ACC112 (cell line): Measurements from ENCODE around the gene DENND5B.
"Not testable (repeated sequence)": the region's sequence is repeated elsewhere in the genome, so short reads cannot be mapped to it uniquely, and the experiment has no call there.

Experiments used
- H2AFZ ChIP-seq: fragments of 200-600 bp; sonication (generic); one replicate; pipeline ENCODE4 v1.6.0; 2017; ENCODE audit warnings: antibody characterized with exemption, low read length; ENCODE audit not compliant: unreplicated experiment
- H3K27ac ChIP-seq: fragments of 200-600 bp; sonication (generic); 2 replicates; pipeline ENCODE4 v1.5.1; 2014; ENCODE audit warnings: low read depth, mild to moderate bottlenecking, antibody characterized with exemption, low read length, moderate library complexity
- H3K27me3 ChIP-seq: fragments of 200-600 bp; sonication (generic); 2 replicates; pipeline ENCODE4 v1.6.1; 2014; ENCODE audit warnings: mild to moderate bottlenecking, antibody characterized with exemption, low read length, moderate library complexity, mixed read lengths; ENCODE audit not compliant: insufficient read depth
- H3K36me3 ChIP-seq: fragments of 200-600 bp; sonication (generic); 2 replicates; pipeline ENCODE4 v1.6.1; 2016; ENCODE audit warnings: mild to moderate bottlenecking, antibody characterized with exemption, low read length, moderate library complexity, mixed read lengths; ENCODE audit not compliant: insufficient read depth
- H3K4me1 ChIP-seq: fragments of 200-600 bp; sonication (generic); one replicate; pipeline ENCODE4 v1.6.1; 2016; ENCODE audit warnings: low read length, mixed read lengths; ENCODE audit not compliant: insufficient read depth, unreplicated experiment, control insufficient read depth
- H3K4me3 ChIP-seq: fragments of 200-600 bp; sonication (generic); 2 replicates; pipeline ENCODE4 v1.5.1; 2014; ENCODE audit warnings: mild to moderate bottlenecking, low read depth, low read length
- H3K79me2 ChIP-seq: fragments of 200-600 bp; sonication (generic); one replicate; pipeline ENCODE4 v1.6.0; 2016; ENCODE audit warnings: low read length; ENCODE audit not compliant: control insufficient read depth, unreplicated experiment, insufficient read depth

DENND5B gene

DNA sequence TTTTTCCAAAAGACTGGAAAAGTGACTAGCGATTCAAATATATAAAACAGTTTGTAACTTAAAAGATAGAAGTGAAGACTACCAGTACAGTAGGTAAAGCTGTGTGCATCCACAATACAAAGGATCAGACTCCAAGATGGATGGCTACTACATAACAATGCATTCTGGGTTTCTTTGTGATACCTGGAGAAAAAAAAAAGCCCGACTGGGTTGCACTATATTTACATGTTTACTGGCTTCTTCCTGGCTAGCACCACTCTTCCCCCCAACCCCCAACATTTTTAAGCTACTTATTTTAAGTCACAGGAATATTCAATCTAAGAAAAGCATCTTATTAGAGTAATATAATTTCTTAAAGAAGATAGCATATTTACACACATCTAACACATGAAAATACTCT lies 203.9 kb downstream of the DENND5B start:
- H3K4me3 ChIP-seq, result no peak overlapping the region
- no peaks in the 10 kb centered on the region for H3K79me2 ChIP-seq
- no peak overlapping the region for H2AFZ ChIP-seq
- H3K36me3 ChIP-seq, result no peaks in the 10 kb centered on the region
- no peaks in the 10 kb centered on the region for H3K27me3 ChIP-seq
- H3K4me1 ChIP-seq, result no peaks in the 10 kb centered on the region
- H3K27ac ChIP-seq, result no peak overlapping the region

DNA sequence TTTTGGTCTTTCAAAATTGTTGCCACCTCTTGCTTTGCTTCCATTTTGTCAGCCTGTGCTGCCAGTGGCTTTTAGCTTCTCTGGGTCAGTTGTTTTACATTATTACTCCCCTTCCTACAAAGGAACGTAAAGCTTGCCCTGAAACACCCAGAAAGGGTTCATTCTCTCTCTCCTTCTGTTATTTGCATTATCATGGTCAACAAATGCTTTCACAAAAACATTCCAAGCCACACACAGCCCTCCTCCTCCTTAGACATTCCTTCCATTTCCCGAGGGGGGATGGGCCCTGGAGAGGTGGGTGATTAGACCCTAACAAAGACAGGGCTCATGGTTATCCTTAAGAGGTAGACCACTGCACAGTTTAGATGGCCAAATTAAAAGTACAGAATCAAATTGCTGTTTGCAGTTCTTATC lies 204.6 kb downstream of the DENND5B start:
- no peaks in the 10 kb centered on the region for H3K27me3 ChIP-seq
- H3K27ac ChIP-seq, result no peak overlapping the region
- H3K79me2 ChIP-seq, result no peaks in the 10 kb centered on the region
- H3K36me3 ChIP-seq, result no peaks in the 10 kb centered on the region
- no peak overlapping the region for H3K4me3 ChIP-seq
- no peak overlapping the region for H2AFZ ChIP-seq
- no peaks in the 10 kb centered on the region for H3K4me1 ChIP-seq

GRCh38 chr12:31377210-31377609 lies 213.7 kb downstream of the DENND5B start:
- not testable (repeated sequence) for H3K27ac ChIP-seq, H3K27me3 ChIP-seq, H3K4me1 ChIP-seq, H3K79me2 ChIP-seq, H2AFZ ChIP-seq, H3K36me3 ChIP-seq, H3K4me3 ChIP-seq

GRCh38 chr12:31375422-31375821 lies 215.5 kb downstream of the DENND5B start:
- H3K27me3 ChIP-seq, H3K4me1 ChIP-seq, H3K27ac ChIP-seq, H3K79me2 ChIP-seq, H2AFZ ChIP-seq, H3K36me3 ChIP-seq, H3K4me3 ChIP-seq: not testable (repeated sequence)

- Histone ChIP-seq H3K4me3 (no peak overlapping the region), H3K27me3 (no peaks in the 10 kb centered on the region), H3K27ac (no peak overlapping the region), H3K4me1 (peaks cover 9% of the 10 kb centered on the region), H2AFZ (no peak overlapping the region), H3K79me2 (no peaks in the 10 kb centered on the region), H3K36me3 (no peaks in the 10 kb centered on the region)
Observed at GRCh38 chr12:31371256-31371620, 219.7 kb downstream of the DENND5B start.

- no peaks in the 10 kb centered on the region for H3K79me2 ChIP-seq
- H3K27ac ChIP-seq, result no peak overlapping the region
- H3K36me3 ChIP-seq, result no peaks in the 10 kb centered on the region
- peak overlapping the region; percentile 97 for H2AFZ ChIP-seq
- peak overlapping the region; percentile 62 for H3K4me3 ChIP-seq
- peaks cover 9% of the 10 kb centered on the region for H3K4me1 ChIP-seq
- no peaks in the 10 kb centered on the region for H3K27me3 ChIP-seq
Observed at GRCh38 chr12:31370531-31371255, 220.2 kb downstream of the DENND5B start.

DNA sequence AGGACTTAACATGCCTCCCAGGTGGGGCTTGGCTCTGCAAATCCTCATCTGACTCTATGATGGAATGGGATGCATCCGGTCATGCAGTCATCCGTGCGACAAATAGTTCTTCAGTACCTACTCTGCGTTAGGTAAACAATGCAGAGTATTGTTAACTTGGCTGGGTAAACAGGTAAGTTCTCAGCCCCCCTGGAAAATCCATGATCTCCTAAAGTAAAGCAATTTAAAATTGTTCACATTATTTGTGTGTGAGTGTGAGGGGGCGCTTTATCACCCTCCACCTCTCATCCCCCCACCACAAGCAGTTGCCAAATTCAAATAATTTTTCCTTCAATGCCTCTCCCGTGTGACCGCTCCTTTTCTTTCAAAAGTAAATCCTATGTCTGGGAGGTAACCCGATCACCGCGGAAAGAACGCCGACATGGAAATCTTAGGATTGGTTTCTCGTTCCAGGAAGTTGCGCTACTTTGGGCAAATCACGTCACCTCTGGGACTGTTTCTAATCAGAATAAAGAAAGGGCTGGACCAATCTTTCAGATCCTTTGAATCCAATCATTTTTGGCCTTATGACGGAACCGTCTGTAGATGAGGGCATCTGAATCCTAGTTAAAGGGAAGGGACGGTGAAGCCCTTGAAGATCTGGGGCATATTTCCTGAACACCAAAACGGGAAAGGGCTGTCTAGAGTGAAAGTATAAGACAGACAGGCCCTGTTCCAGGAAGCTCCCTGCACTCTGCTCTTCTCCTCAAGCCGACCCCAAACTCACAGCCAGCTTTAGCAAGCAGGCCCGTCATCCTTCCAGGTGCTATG lies 221.0 kb downstream of the DENND5B start:
- Histone ChIP-seq H3K27me3 (no peaks in the 10 kb centered on the region), H2AFZ (peak overlapping the region; percentile 97), H3K27ac (no peak overlapping the region), H3K79me2 (no peaks in the 10 kb centered on the region), H3K4me1 (peaks cover 9% of the 10 kb centered on the region), H3K4me3 (peak overlapping the region; percentile 62), H3K36me3 (no peaks in the 10 kb centered on the region)

- H3K4me3 ChIP-seq, result no peak overlapping the region
- no peaks in the 10 kb centered on the region for H3K27me3 ChIP-seq
- no peak overlapping the region for H3K27ac ChIP-seq
- peak overlapping the region; percentile 97 for H2AFZ ChIP-seq
- H3K36me3 ChIP-seq, result no peaks in the 10 kb centered on the region
- H3K79me2 ChIP-seq, result no peaks in the 10 kb centered on the region
- peaks cover 9% of the 10 kb centered on the region for H3K4me1 ChIP-seq
Observed at GRCh38 chr12:31368666-31369361, 222.1 kb downstream of the DENND5B start.

DNA sequence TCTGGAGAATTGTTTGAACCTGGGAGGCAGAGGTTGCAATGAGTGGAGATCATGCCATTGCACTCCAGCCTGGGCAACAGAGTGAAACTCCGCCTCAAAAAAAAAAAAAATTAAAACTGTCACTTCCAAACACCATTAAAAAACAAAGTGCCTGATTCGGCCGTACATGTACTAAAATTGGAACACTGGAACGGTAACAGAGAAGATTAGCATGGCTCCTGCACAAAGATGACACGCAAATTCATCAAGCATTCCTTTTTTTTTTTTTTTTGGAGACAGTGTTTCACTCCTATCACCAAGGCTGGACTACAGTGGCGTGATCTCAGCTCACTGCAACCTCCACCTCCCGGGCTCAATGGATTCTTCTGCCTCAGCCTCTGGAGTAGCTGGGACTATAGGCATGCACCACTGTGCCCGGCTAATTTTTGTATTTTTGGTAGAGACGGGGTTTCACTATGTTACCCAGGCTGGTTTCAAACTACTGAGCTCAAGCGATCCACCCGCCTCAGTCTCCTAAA lies 224.8 kb downstream of the DENND5B start:
- no peak overlapping the region for H3K27ac ChIP-seq
- H2AFZ ChIP-seq, result no peak overlapping the region
- H3K27me3 ChIP-seq, result no peaks in the 10 kb centered on the region
- no peak overlapping the region for H3K4me3 ChIP-seq
- peaks cover 9% of the 10 kb centered on the region for H3K4me1 ChIP-seq
- no peaks in the 10 kb centered on the region for H3K79me2 ChIP-seq
- no peaks in the 10 kb centered on the region for H3K36me3 ChIP-seq

DNA sequence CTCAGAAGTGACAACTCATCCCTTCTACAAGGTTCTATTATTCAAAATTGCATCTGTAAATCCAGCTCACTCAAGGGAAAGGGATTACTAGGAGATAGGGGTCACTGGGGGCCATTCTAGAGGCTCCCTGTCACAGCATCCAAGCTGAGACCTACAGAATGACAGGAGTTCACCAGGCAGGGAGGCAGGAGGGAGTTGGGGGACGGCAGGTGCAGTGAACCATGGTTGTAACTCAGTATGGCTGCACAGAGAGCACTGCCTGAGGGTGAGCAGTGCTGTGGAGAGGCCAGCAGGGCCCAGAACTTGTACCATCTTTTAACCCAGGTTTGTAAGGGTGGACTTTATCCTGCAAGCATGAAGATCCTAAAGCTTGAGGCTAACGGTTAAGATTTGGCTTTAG lies 227.1 kb downstream of the DENND5B start:
- Histone ChIP-seq H3K36me3 (no peaks in the 10 kb centered on the region), H3K4me3 (no peak overlapping the region), H3K79me2 (no peaks in the 10 kb centered on the region), H3K4me1 (no peaks in the 10 kb centered on the region), H3K27ac (no peak overlapping the region), H3K27me3 (no peaks in the 10 kb centered on the region), H2AFZ (no peak overlapping the region)
